Effector memory CD8-positive, alpha-beta T cell (primary cell): ENCODE measurements around the gene C5AR2.
"Not testable (repeated sequence)": the region's sequence is repeated elsewhere in the genome, so short reads cannot be mapped to it uniquely, and the experiment has no call there.

Experiments used
- ATAC-seq: fragments of 150-1000 bp; cut with Tn5 transposase; replicated peaks from 2 replicates; pipeline ENCODE4 v1.10.0; 2021; ENCODE audit warnings: mild to moderate bottlenecking, moderate library complexity
- DNase-seq, 3 experiments: peaks; one replicate each; pipeline ENCODE4 v3.0.0; 2021
- H3K27ac Mint-ChIP-seq, 2 donors: one replicate each; pipeline ENCODE4 v1.8.0; 2022; ENCODE audit warnings: mild to moderate bottlenecking in 2 of 2, mixed read lengths in 2 of 2, moderate library complexity in 2 of 2
- H3K27me3 Mint-ChIP-seq, 2 donors: one replicate each; pipeline ENCODE4 v1.8.0; 2022; ENCODE audit warnings: mixed read lengths in 2 of 2
- H3K36me3 Mint-ChIP-seq: one replicate; pipeline ENCODE4 v1.8.0; 2022; ENCODE audit warnings: mild to moderate bottlenecking, moderate library complexity, mixed read lengths; ENCODE audit not compliant: insufficient read depth
- H3K4me1 Mint-ChIP-seq, 2 donors: one replicate each; pipeline ENCODE4 v1.8.0; 2022; ENCODE audit warnings: low read depth in 2 of 2, mixed read lengths in 2 of 2
- H3K4me3 Mint-ChIP-seq, 2 donors: one replicate each; pipeline ENCODE4 v1.8.0; 2022; ENCODE audit warnings: mild to moderate bottlenecking in 2 of 2, mixed read lengths in 2 of 2, moderate library complexity in 2 of 2
- H3K9me3 Mint-ChIP-seq, 2 donors: one replicate each; pipeline ENCODE4 v1.8.0; 2022; ENCODE audit warnings: mixed read lengths in 2 of 2

Gene C5AR2

GRCh38 chr19:47375694-47376588, 44.0 kb downstream of the C5AR2 start:
- no peaks in the 10 kb centered on the region for H3K27me3 Mint-ChIP-seq
- peaks cover 3 to 6% of the 10 kb centered on the region in 2 donors for H3K4me1 Mint-ChIP-seq
- no peak overlapping the region for H3K27ac Mint-ChIP-seq
- H3K4me3 Mint-ChIP-seq = no peak overlapping the region
- ATAC-seq (no peak), DNase-seq (no peak)
- peaks cover 18% of the 10 kb centered on the region for H3K36me3 Mint-ChIP-seq
- no peaks in the 10 kb centered on the region for H3K9me3 Mint-ChIP-seq

- no peaks in the 10 kb centered on the region for H3K27me3 Mint-ChIP-seq
- peaks cover 18% of the 10 kb centered on the region for H3K36me3 Mint-ChIP-seq
- no peak overlapping the region for H3K4me3 Mint-ChIP-seq
- peaks cover 9 to 11% of the 10 kb centered on the region in 2 donors for H3K4me1 Mint-ChIP-seq
- H3K9me3 Mint-ChIP-seq = no peaks in the 10 kb centered on the region
- DNase-seq = no peak
- no peak overlapping the region for H3K27ac Mint-ChIP-seq
- ATAC-seq = no peak
Measured at GRCh38 chr19:47376589-47377144, 44.7 kb downstream of the C5AR2 start.

- Mint-ChIP-seq H3K4me3 (no peak overlapping the region), H3K36me3 (peaks cover 15% of the 10 kb centered on the region), H3K9me3 (no peaks in the 10 kb centered on the region), H3K4me1 (peaks cover 15 to 17% of the 10 kb centered on the region in 2 donors), H3K27ac (no peak overlapping the region), H3K27me3 (no peaks in the 10 kb centered on the region)
- ATAC-seq (no peak), DNase-seq (no peak)
Measured at GRCh38 chr19:47377208-47377701, 45.3 kb downstream of the C5AR2 start.

GRCh38 chr19:47377801-47378200, 45.8 kb downstream of the C5AR2 start:
- Mint-ChIP-seq H3K9me3 (no peaks in the 10 kb centered on the region), H3K4me3 (no peak overlapping the region), H3K4me1 (peaks cover 20 to 21% of the 10 kb centered on the region in 2 donors), H3K27me3 (no peaks in the 10 kb centered on the region), H3K27ac (no peak overlapping the region), H3K36me3 (peaks cover 18% of the 10 kb centered on the region)
- no peak for DNase-seq
- ATAC-seq = no peak

GRCh38 chr19:47378246-47378645, 46.3 kb downstream of the C5AR2 start:
- H3K27ac Mint-ChIP-seq = peak overlapping the region in 1 of 2 donors; percentile 64
- peaks cover 24 to 25% of the 10 kb centered on the region in 2 donors for H3K4me1 Mint-ChIP-seq
- H3K36me3 Mint-ChIP-seq = peaks cover 19% of the 10 kb centered on the region
- DNase-seq (no peak), ATAC-seq (no peak)
- H3K4me3 Mint-ChIP-seq = no peak overlapping the region
- no peaks in the 10 kb centered on the region for H3K9me3 Mint-ChIP-seq
- H3K27me3 Mint-ChIP-seq = no peaks in the 10 kb centered on the region

- H3K27ac Mint-ChIP-seq = peak overlapping the region; percentile 64 to 85
- no peaks in the 10 kb centered on the region for H3K9me3 Mint-ChIP-seq
Measured at GRCh38 chr19:47379381-47379938, 47.5 kb downstream of the C5AR2 start.

GRCh38 chr19:47380559-47380958, 48.6 kb downstream of the C5AR2 start:
- DNase-seq = no peak
- peak overlapping the region in 1 of 2 donors; percentile 22 for H3K4me3 Mint-ChIP-seq
- H3K9me3 Mint-ChIP-seq = no peaks in the 10 kb centered on the region
- H3K4me1 Mint-ChIP-seq = peaks cover 28 to 29% of the 10 kb centered on the region in 2 donors
- ATAC-seq = no peak
- no peaks in the 10 kb centered on the region for H3K27me3 Mint-ChIP-seq
- H3K36me3 Mint-ChIP-seq = peaks cover 14% of the 10 kb centered on the region
- H3K27ac Mint-ChIP-seq = peak overlapping the region; percentile 58 to 85

More at GRCh38 chr19:47379381-47379938, 47.5 kb downstream of the C5AR2 start:
- Mint-ChIP-seq H3K36me3 (peaks cover 14% of the 10 kb centered on the region), H3K4me1 (peaks cover 28 to 29% of the 10 kb centered on the region in 2 donors), H3K4me3 (no peak overlapping the region), H3K27me3 (no peaks in the 10 kb centered on the region)
- ATAC-seq (no peak), DNase-seq (no peak)

DNA sequence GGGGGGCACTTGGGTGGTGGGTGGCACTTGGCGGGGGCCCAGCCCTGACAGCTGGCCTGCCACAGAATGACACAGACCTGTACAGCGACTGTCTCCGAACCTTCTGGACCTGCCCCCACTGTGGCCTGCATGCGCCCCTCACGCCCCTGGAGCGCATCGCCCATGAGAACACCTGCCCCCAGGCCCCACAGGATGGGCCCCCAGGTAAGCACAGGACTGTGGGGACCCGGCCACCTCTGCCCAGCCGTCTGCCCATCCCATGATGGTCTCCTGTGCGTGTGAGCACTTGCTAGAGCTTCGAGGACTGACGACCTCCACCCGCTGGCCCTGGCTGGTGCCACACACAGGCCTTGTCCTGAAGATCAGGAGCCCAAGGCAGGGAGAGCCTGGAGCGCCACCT, 49.1 kb downstream of the C5AR2 start:
- Mint-ChIP-seq H3K27ac (peak overlapping the region; percentile 85 to 97), H3K36me3 (peaks cover 13% of the 10 kb centered on the region), H3K4me1 (peaks cover 28 to 29% of the 10 kb centered on the region in 2 donors), H3K9me3 (no peaks in the 10 kb centered on the region), H3K27me3 (no peaks in the 10 kb centered on the region), H3K4me3 (peak overlapping the region; percentile 74)
- ATAC-seq (no peak), DNase-seq (no peak)

- peaks cover 28 to 29% of the 10 kb centered on the region in 2 donors for H3K4me1 Mint-ChIP-seq
- H3K36me3 Mint-ChIP-seq = peaks cover 11% of the 10 kb centered on the region
- peak; percentile 96 for ATAC-seq
- H3K27me3 Mint-ChIP-seq = no peaks in the 10 kb centered on the region
- DNase-seq = peak; percentile 23 to 38 (median 35)
- H3K27ac Mint-ChIP-seq = peak overlapping the region; percentile 85 to 97
- H3K9me3 Mint-ChIP-seq = no peaks in the 10 kb centered on the region
- H3K4me3 Mint-ChIP-seq = peak overlapping the region; percentile 74
Measured at GRCh38 chr19:47381653-47382279, 49.8 kb downstream of the C5AR2 start.

GRCh38 chr19:47383890-47384289, 51.9 kb downstream of the C5AR2 start:
- not testable (repeated sequence) for DNase-seq, H3K4me3 Mint-ChIP-seq, ATAC-seq, H3K27ac Mint-ChIP-seq, H3K27me3 Mint-ChIP-seq, H3K9me3 Mint-ChIP-seq
- H3K36me3 Mint-ChIP-seq = peaks cover 11% of the 10 kb centered on the region
- peaks cover 28 to 29% of the 10 kb centered on the region in 2 donors for H3K4me1 Mint-ChIP-seq

GRCh38 chr19:47384533-47384932, 52.6 kb downstream of the C5AR2 start:
- DNase-seq, H3K9me3 Mint-ChIP-seq, ATAC-seq, H3K4me3 Mint-ChIP-seq, H3K27me3 Mint-ChIP-seq, H3K27ac Mint-ChIP-seq: not testable (repeated sequence)
- Mint-ChIP-seq H3K36me3 (peaks cover 11% of the 10 kb centered on the region), H3K4me1 (peaks cover 28 to 29% of the 10 kb centered on the region in 2 donors)

DNA sequence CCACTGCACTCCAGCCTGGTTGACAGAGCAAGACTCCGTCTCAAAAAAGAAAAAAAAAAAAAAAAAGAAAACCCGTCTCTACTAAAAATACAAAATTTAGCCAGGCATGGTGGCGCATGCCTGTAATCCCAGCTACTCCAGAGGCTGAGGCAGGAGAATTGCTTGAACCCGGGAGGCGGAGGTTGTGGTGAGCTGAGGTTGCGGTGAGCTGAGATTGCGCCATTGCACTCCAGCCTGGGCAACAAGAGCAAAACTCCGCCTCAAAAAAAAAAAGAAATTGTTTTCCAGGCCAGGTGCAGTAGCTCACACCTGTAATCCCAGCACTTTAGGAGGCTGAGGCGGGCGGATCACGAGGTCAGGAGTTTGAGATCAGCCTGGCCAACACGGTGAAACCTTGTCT, 54.6 kb downstream of the C5AR2 start:
- H3K27me3 Mint-ChIP-seq, H3K27ac Mint-ChIP-seq, DNase-seq, H3K4me3 Mint-ChIP-seq, H3K9me3 Mint-ChIP-seq, ATAC-seq, H3K36me3 Mint-ChIP-seq: not testable (repeated sequence)
- peaks cover 20 to 24% of the 10 kb centered on the region in 2 donors for H3K4me1 Mint-ChIP-seq

- ATAC-seq, H3K9me3 Mint-ChIP-seq, DNase-seq, H3K36me3 Mint-ChIP-seq, H3K4me3 Mint-ChIP-seq, H3K27me3 Mint-ChIP-seq: not testable (repeated sequence)
- peak overlapping the region in 1 of 2 donors; percentile 58 for H3K27ac Mint-ChIP-seq
- peaks cover 11 to 15% of the 10 kb centered on the region in 2 donors for H3K4me1 Mint-ChIP-seq
Measured at GRCh38 chr19:47387623-47388022, 55.6 kb downstream of the C5AR2 start.
